Thoracic aorta (tissue), 2 donors: Measurements from ENCODE around the gene ERCC3. TPM values are rescaled to one million over a fixed set of nuclear protein-coding genes. Genes with fewer than 3 reads are reported as not detected.

Source experiments
- ATAC-seq: fragments of 150-250 bp; one replicate; pipeline ENCODE4 v1.8.0; 2017; ENCODE audit warnings: low read depth; ENCODE audit not compliant: insufficient number of reproducible peaks, low FRiP score
- DNase-seq: peaks from one replicate; pipeline ENCODE4 v3.0.0-alpha.2; 2020; ENCODE audit warnings: low spot score
- H3K27ac ChIP-seq, 2 donors: fragments of 200-600 bp; sonication (generic); 1 replicate in 1 of 2; 2 replicates in 1 of 2; pipeline ENCODE4 v1.5.1; 2016; ENCODE audit warnings: mild to moderate bottlenecking in 2 of 2, moderate library complexity in 2 of 2
- H3K27me3 ChIP-seq: fragments of 200-600 bp; sonication (generic); replicated peaks from 2 replicates; pipeline ENCODE4 v1.6.0; 2016; ENCODE audit warnings: mild to moderate bottlenecking; ENCODE audit not compliant: insufficient read depth
- H3K36me3 ChIP-seq: fragments of 200-600 bp; sonication (generic); one replicate; pipeline ENCODE4 v1.5.1; 2016
- H3K4me1 ChIP-seq, 2 donors: fragments of 200-600 bp; sonication (generic); 1 replicate in 1 of 2; 2 replicates in 1 of 2; pipeline versions ENCODE4 v1.5.1 to v1.6.0; 2016; ENCODE audit warnings: low read depth in 2 of 2, mild to moderate bottlenecking in 1 of 2; ENCODE audit not compliant: control insufficient read depth in 1 of 2
- H3K4me3 ChIP-seq: fragments of 200-600 bp; sonication (generic); 2 replicates; pipeline ENCODE4 v1.5.1; 2016; ENCODE audit warnings: mild to moderate bottlenecking
- H3K9me3 ChIP-seq: fragments of 200-600 bp; sonication (generic); 2 replicates; pipeline ENCODE4 v1.5.1; 2016
- CTCF ChIP-seq: fragments of 200-600 bp; sonication (generic); IDR thresholded peaks from one replicate; pipeline ENCODE4 v1.5.1; 2019; ENCODE audit warnings: antibody characterized with exemption
- total RNA-seq, 2 donors: library from RNA; depleted of rRNA; stranded (reverse); fragments of >200 nt; gene quantifications; one replicate each; pipeline versions ENCODE4 v1.1.0 to v1.2.3, GENCODE V29; 2016

Gene ERCC3
- 10 to 100 TPM; 36.7 to 63.7 TPM for total RNA-seq

- H3K36me3 ChIP-seq, result peaks cover 10% of the 10 kb centered on the region
Observed at GRCh38 chr2:127293748-127294562, at the start of gene ERCC3. Gene ERCC3, minus strand, starts transcription at chr2:127294144. Its CDS starts 63 bp downstream, at chr2:127294081.

GRCh38 chr2:127343277-127343676 is 49.3 kb upstream of the ERCC3 start:
- no peak for TF ChIP-seq CTCF
- H3K4me1 ChIP-seq, result peaks cover 11 to 13% of the 10 kb centered on the region in 2 donors
- no peak overlapping the region for H3K27ac ChIP-seq
- H3K27me3 ChIP-seq, result no peaks in the 10 kb centered on the region
- H3K36me3 ChIP-seq, result no peaks in the 10 kb centered on the region
- H3K9me3 ChIP-seq, result no peaks in the 10 kb centered on the region
- DNase-seq (no peak), ATAC-seq (no peak)
- no peak overlapping the region for H3K4me3 ChIP-seq

More at GRCh38 chr2:127293748-127294562, at the start of gene ERCC3:
- ATAC-seq (peak; percentile 53), DNase-seq (peak; percentile 73)
- Histone ChIP-seq H3K9me3 (no peaks in the 10 kb centered on the region), H3K27me3 (no peaks in the 10 kb centered on the region), H3K4me1 (peaks cover 5 to 18% of the 10 kb centered on the region in 2 donors), H3K27ac (peak within 1 kb of the TSS; percentile 80 to 87), H3K4me3 (peak within 1 kb of the TSS; percentile 85)
- no peak for TF ChIP-seq CTCF

GRCh38 chr2:127342101-127342500 is 48.2 kb upstream of the ERCC3 start:
- H3K4me3 ChIP-seq, result no peak overlapping the region
- ATAC-seq (no peak), DNase-seq (no peak)
- TF ChIP-seq CTCF, result no peak
- H3K36me3 ChIP-seq, result no peaks in the 10 kb centered on the region
- H3K27ac ChIP-seq, result no peak overlapping the region
- no peaks in the 10 kb centered on the region for H3K9me3 ChIP-seq
- H3K4me1 ChIP-seq, result peaks cover 9 to 11% of the 10 kb centered on the region in 2 donors
- no peaks in the 10 kb centered on the region for H3K27me3 ChIP-seq

GRCh38 chr2:127332335-127332734 is 38.4 kb upstream of the ERCC3 start:
- Histone ChIP-seq H3K27me3 (no peaks in the 10 kb centered on the region), H3K36me3 (peaks cover 13% of the 10 kb centered on the region), H3K9me3 (no peaks in the 10 kb centered on the region), H3K4me3 (no peak overlapping the region), H3K4me1 (peaks cover 0 to 8% of the 10 kb centered on the region in 2 donors), H3K27ac (no peak overlapping the region)
- DNase-seq (no peak), ATAC-seq (no peak)
- no peak for TF ChIP-seq CTCF

GRCh38 chr2:127330753-127331152 is 36.8 kb upstream of the ERCC3 start:
- H3K27me3 ChIP-seq, result no peaks in the 10 kb centered on the region
- TF ChIP-seq CTCF, result no peak
- H3K36me3 ChIP-seq, result peaks cover 13% of the 10 kb centered on the region
- peaks cover 0 to under 1% of the 10 kb centered on the region in 2 donors for H3K4me1 ChIP-seq
- H3K27ac ChIP-seq, result no peak overlapping the region
- ATAC-seq, result no peak
- H3K4me3 ChIP-seq, result no peak overlapping the region
- no peaks in the 10 kb centered on the region for H3K9me3 ChIP-seq
- no peak for DNase-seq
